H9 (cell line): Measurements from ENCODE around the gene CHMP6. TPM values are rescaled to one million over a fixed set of nuclear protein-coding genes. Genes with fewer than 3 reads are reported as not detected.

Source experiments
- DNase-seq: peaks from one replicate; pipeline ENCODE4 v3.0.0-alpha.2; 2017
- H2AFZ ChIP-seq: one replicate; pipeline ENCODE4 v1.6.1; 2013; ENCODE audit warnings: mild to moderate bottlenecking, low read length, control low read depth, moderate library complexity
- H2AK5ac ChIP-seq: 2 replicates; pipeline ENCODE4 v1.6.1; 2013; ENCODE audit warnings: low read length, control low read depth, mixed read lengths; ENCODE audit not compliant: insufficient read length
- H2BK120ac ChIP-seq: one replicate; pipeline ENCODE4 v1.6.1; 2013; ENCODE audit warnings: low read depth, mild to moderate bottlenecking, low read length, control low read depth, inconsistent platforms; ENCODE audit not compliant: poor library complexity, severe bottlenecking
- H2BK12ac ChIP-seq: 2 replicates; pipeline ENCODE4 v1.6.1; 2013; ENCODE audit warnings: low read length, control low read depth, mixed read lengths, low read depth; ENCODE audit not compliant: insufficient read length
- H2BK15ac ChIP-seq: 2 replicates; pipeline ENCODE4 v1.6.1; 2013; ENCODE audit warnings: low read depth, low read length, control low read depth
- H2BK20ac ChIP-seq: one replicate; pipeline ENCODE4 v1.6.1; 2013; ENCODE audit warnings: low read depth, mild to moderate bottlenecking, low read length, control low read depth, inconsistent platforms; ENCODE audit not compliant: poor library complexity, severe bottlenecking
- H2BK5ac ChIP-seq: 2 replicates; pipeline ENCODE4 v1.6.1; 2013; ENCODE audit warnings: low read length, control low read depth, mixed read lengths; ENCODE audit not compliant: insufficient read length
- H3K14ac ChIP-seq: 2 replicates; pipeline ENCODE4 v1.6.1; 2013; ENCODE audit warnings: low read length, control low read depth; ENCODE audit not compliant: insufficient read depth
- H3K18ac ChIP-seq: 2 replicates; pipeline ENCODE4 v1.6.1; 2013; ENCODE audit warnings: low read depth, mild to moderate bottlenecking, mixed read lengths, low read length, control low read depth; ENCODE audit not compliant: insufficient read length
- H3K23ac ChIP-seq: 2 replicates; pipeline ENCODE4 v1.6.1; 2013; ENCODE audit warnings: low read length, control low read depth, mixed read lengths, low read depth; ENCODE audit not compliant: insufficient read length
- H3K23me2 ChIP-seq: 2 replicates; pipeline ENCODE4 v1.6.1; 2013; ENCODE audit warnings: low read depth, mild to moderate bottlenecking, mixed read lengths, low read length, control low read depth; ENCODE audit not compliant: insufficient read length, poor library complexity, severe bottlenecking
- H3K27ac ChIP-seq: 2 replicates; pipeline ENCODE4 v1.5.1; 2013; ENCODE audit warnings: low read length, control low read depth, mixed read lengths, low read depth; ENCODE audit not compliant: insufficient read length
- H3K27me3 ChIP-seq: 2 replicates; pipeline ENCODE4 v1.6.1; 2013; ENCODE audit warnings: low read length, control low read depth, inconsistent platforms; ENCODE audit not compliant: insufficient read depth
- H3K4ac ChIP-seq: 2 replicates; pipeline ENCODE4 v1.6.1; 2013; ENCODE audit warnings: low read depth, mild to moderate bottlenecking, control low read depth, inconsistent platforms, low read length, moderate library complexity
- H3K4me1 ChIP-seq: 2 replicates; pipeline ENCODE4 v1.6.1; 2013; ENCODE audit warnings: low read length, control low read depth, inconsistent platforms; ENCODE audit not compliant: insufficient read depth
- H3K4me2 ChIP-seq: 2 replicates; pipeline ENCODE4 v1.6.1; 2013; ENCODE audit warnings: low read length, control low read depth, mixed read lengths; ENCODE audit not compliant: insufficient read length, insufficient read depth
- H3K56ac ChIP-seq: 2 replicates; pipeline ENCODE4 v1.6.1; 2013; ENCODE audit warnings: low read depth, mild to moderate bottlenecking, mixed read lengths, low read length, control low read depth; ENCODE audit not compliant: insufficient read length
- H3K79me1 ChIP-seq: 2 replicates; pipeline ENCODE4 v1.6.1; 2013; ENCODE audit warnings: low read depth, mild to moderate bottlenecking, moderate library complexity, low read length, control low read depth, inconsistent platforms; ENCODE audit not compliant: insufficient read depth, poor library complexity, severe bottlenecking
- H3K79me2 ChIP-seq: 2 replicates; pipeline ENCODE4 v1.6.1; 2013; ENCODE audit warnings: low read length, control low read depth, inconsistent platforms; ENCODE audit not compliant: insufficient read depth
- H3K9ac ChIP-seq: 2 replicates; pipeline ENCODE4 v1.6.1; 2013; ENCODE audit warnings: low read length, control low read depth, mixed read lengths; ENCODE audit not compliant: insufficient read length; ENCODE audit errors: extremely low read depth
- H3K9me3 ChIP-seq: one replicate; pipeline ENCODE4 v1.6.1; 2013; ENCODE audit warnings: low read depth, low read length, inconsistent platforms; ENCODE audit not compliant: control insufficient read depth
- H3T11ph ChIP-seq: one replicate; pipeline ENCODE4 v1.6.1; 2013; ENCODE audit warnings: mild to moderate bottlenecking, low read length, control low read depth, inconsistent platforms
- H4K20me1 ChIP-seq: one replicate; pipeline ENCODE4 v1.6.1; 2013; ENCODE audit not compliant: control insufficient read depth, insufficient read length, insufficient read depth
- H4K5ac ChIP-seq: 2 replicates; pipeline ENCODE4 v1.6.1; 2013; ENCODE audit warnings: low read depth, mild to moderate bottlenecking, mixed read lengths, low read length, control low read depth; ENCODE audit not compliant: insufficient read length
- H4K8ac ChIP-seq: replicated peaks from 2 replicates; pipeline ENCODE4 v1.6.1; 2013; ENCODE audit warnings: low read length, control low read depth, mixed read lengths, low read depth; ENCODE audit not compliant: insufficient read length
- H4K91ac ChIP-seq: 2 replicates; pipeline ENCODE4 v1.6.1; 2013; ENCODE audit warnings: low read depth, mild to moderate bottlenecking, moderate library complexity, mixed read lengths, low read length, control low read depth; ENCODE audit not compliant: insufficient read length
- H3K27ac Mint-ChIP-seq, 3 experiments: 2 replicates in 2 of 3; 3 replicates in 1 of 3; pipeline ENCODE4 v1.8.0; 2020 to 2021; ENCODE audit warnings: mixed read lengths in 3 of 3, mild to moderate bottlenecking in 1 of 3, moderate library complexity in 1 of 3
- H3K27me3 Mint-ChIP-seq: 2 replicates; pipeline ENCODE4 v1.8.0; 2021; ENCODE audit warnings: low read depth, mild to moderate bottlenecking, moderate library complexity, mixed read lengths
- H3K36me3 Mint-ChIP-seq, 3 experiments: 2 replicates in 2 of 3; 3 replicates in 1 of 3; pipeline ENCODE4 v1.8.0; 2020 to 2021; ENCODE audit warnings: low read depth in 3 of 3, mixed read lengths in 3 of 3; ENCODE audit not compliant: insufficient read depth in 1 of 3
- H3K4me1 Mint-ChIP-seq, 2 experiments: 2 replicates each; pipeline ENCODE4 v1.8.0; 2020; ENCODE audit warnings: mixed read lengths in 2 of 2
- H3K4me3 Mint-ChIP-seq, 2 experiments: 2 replicates in 1 of 2; 3 replicates in 1 of 2; pipeline ENCODE4 v1.8.0; 2020 to 2021; ENCODE audit warnings: mild to moderate bottlenecking in 2 of 2, mixed read lengths in 2 of 2, moderate library complexity in 1 of 2
- H3K9me3 Mint-ChIP-seq, 2 experiments: 2 replicates in 1 of 2; 3 replicates in 1 of 2; pipeline ENCODE4 v1.8.0; 2020; ENCODE audit warnings: mild to moderate bottlenecking in 2 of 2, mixed read lengths in 2 of 2, moderate library complexity in 1 of 2
- WGBS: extraction: QIAGEN DNeasy Blood & Tissue Kit; methylation state at CpG from one replicate; pipeline ENCODE4 v1.1.7; 2013; ENCODE audit warnings: missing lambda C conversion rate, low lambda C conversion rate, mixed read lengths; ENCODE audit not compliant: insufficient read length; ENCODE audit errors: extremely low coverage; 5-methylcytosine and 5-hydroxymethylcytosine counted together
- total RNA-seq: library from RNA; stranded (reverse); gene quantifications from 2 replicates; pipeline ENCODE4 v1.2.1, GENCODE V29; 2021
- TF ChIP-seq, protein P1 (sequence below): fragments of 200-600 bp; sonication (generic); conservative IDR thresholded peaks from 3 replicates; pipeline ENCODE4 v1.8.0; 2021; ENCODE audit warnings: antibody characterized with exemption, mild to moderate bottlenecking

Gene CHMP6
- total RNA-seq, 1 experiment from 2014 or later, result 23.4 TPM

DNA sequence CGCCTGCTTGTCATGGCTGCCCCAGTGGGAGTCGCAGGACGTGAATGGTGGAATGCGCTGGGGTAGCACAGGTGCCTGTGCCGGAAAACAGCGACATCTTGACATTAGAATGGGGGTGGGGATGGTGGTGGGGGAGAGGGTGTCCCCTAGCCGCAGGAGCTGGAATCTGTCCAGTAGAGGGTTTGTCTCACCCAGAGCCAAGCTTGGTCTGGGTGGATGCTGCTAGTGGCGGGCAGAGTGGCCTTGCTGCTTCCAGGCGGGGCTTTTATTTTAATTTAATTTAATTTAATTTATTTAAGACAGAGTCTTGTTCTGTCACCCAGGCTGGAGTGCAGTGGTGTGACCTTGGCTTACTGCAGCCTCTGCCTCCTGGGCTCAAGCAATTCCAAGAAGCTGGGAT lies 51.0 kb downstream of the CHMP6 start:
- Histone ChIP-seq H3K27me3 (no peaks in the 10 kb centered on the region), H2AK5ac (no peak overlapping the region), H3K23ac (no peak overlapping the region), H3K4ac (no peak overlapping the region), H3K79me1 (no peaks in the 10 kb centered on the region), H4K8ac (no peak overlapping the region), H2BK15ac (no peak overlapping the region), H3K56ac (no peak overlapping the region), H2AFZ (no peak overlapping the region), H3T11ph (no peak overlapping the region), H3K18ac (no peak overlapping the region), H3K9ac (no peak overlapping the region), H2BK20ac (no peak overlapping the region), H4K91ac (no peak overlapping the region), H3K4me2 (no peak overlapping the region), H2BK120ac (no peak overlapping the region), H3K79me2 (peaks cover under 1% of the 10 kb centered on the region; the same call in 1 of the 2 replicates), H3K14ac (no peak overlapping the region), H3K9me3 (no peaks in the 10 kb centered on the region), H4K5ac (no peak overlapping the region), H3K23me2 (no peaks in the 10 kb centered on the region), H3K4me1 (no peaks in the 10 kb centered on the region; the same call in 1 of the 2 replicates), H2BK12ac (no peak overlapping the region), H4K20me1 (no peaks in the 10 kb centered on the region), H3K27ac (no peak overlapping the region), H2BK5ac (no peak overlapping the region)
- no CpG with 5 or more reads among the region's 9 CpGs for WGBS
- DNase-seq, result no peak
- TF ChIP-seq, protein P1, sequence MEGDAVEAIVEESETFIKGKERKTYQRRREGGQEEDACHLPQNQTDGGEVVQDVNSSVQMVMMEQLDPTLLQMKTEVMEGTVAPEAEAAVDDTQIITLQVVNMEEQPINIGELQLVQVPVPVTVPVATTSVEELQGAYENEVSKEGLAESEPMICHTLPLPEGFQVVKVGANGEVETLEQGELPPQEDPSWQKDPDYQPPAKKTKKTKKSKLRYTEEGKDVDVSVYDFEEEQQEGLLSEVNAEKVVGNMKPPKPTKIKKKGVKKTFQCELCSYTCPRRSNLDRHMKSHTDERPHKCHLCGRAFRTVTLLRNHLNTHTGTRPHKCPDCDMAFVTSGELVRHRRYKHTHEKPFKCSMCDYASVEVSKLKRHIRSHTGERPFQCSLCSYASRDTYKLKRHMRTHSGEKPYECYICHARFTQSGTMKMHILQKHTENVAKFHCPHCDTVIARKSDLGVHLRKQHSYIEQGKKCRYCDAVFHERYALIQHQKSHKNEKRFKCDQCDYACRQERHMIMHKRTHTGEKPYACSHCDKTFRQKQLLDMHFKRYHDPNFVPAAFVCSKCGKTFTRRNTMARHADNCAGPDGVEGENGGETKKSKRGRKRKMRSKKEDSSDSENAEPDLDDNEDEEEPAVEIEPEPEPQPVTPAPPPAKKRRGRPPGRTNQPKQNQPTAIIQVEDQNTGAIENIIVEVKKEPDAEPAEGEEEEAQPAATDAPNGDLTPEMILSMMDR, result no peak
- no peaks in the 10 kb centered on the region for H3K27me3 Mint-ChIP-seq
- H3K9me3 Mint-ChIP-seq, result no peaks in the 10 kb centered on the region
- H3K36me3 Mint-ChIP-seq, result peaks cover 0 to 3% (median 2%) of the 10 kb centered on the region in 3 experiments; a peak in 4 of 7 replicates
- peaks cover 19 to 34% of the 10 kb centered on the region in 2 experiments for H3K4me1 Mint-ChIP-seq
- 0 out of 7 replicates have a peak overlapping the region, but pooled peaks of 2 of the 3 experiments have one; percentile 16 to 28 for H3K27ac Mint-ChIP-seq
- no peak overlapping the region for H3K4me3 Mint-ChIP-seq
